Omental fat pad (tissue), 4 donors: ENCODE measurements around the gene DHX30. TPM values are rescaled to one million over a fixed set of nuclear protein-coding genes. Genes with fewer than 3 reads are reported as not detected.

Source experiments
- ATAC-seq: fragments of 150-250 bp; one replicate; pipeline ENCODE4 v1.9.1; 2016; ENCODE audit warnings: mild to moderate bottlenecking, moderate library complexity; ENCODE audit not compliant: low FRiP score
- DNase-seq: peaks from one replicate; pipeline ENCODE4 v3.0.0-alpha.2; 2019; ENCODE audit warnings: low spot score
- CTCF ChIP-seq, 3 donors: fragments of 450-650 bp; IDR thresholded peaks; one replicate each; pipeline ENCODE4 v1.5.1; 2016 to 2017; ENCODE audit warnings: antibody characterized with exemption in 3 of 3, mild to moderate bottlenecking in 3 of 3, moderate library complexity in 2 of 3
- total RNA-seq, 4 donors: library from RNA; depleted of rRNA; stranded (reverse); fragments of >200 nt; gene quantifications; one replicate each; pipeline ENCODE4 v1.1.0, GENCODE V29; 2016

DHX30 gene
- total RNA-seq, 4 donors from 2014 or later: 43.4 to 91.7 (median 51.5) TPM

- ATAC-seq: no peak
- TF ChIP-seq CTCF (IDR thresholded peaks at IDR 0.05): no peak
- DNase-seq: no peak
Measured at GRCh38 chr3:47772788-47773187, 30.1 kb upstream of the DHX30 start.

- DNase-seq: no peak
- no peak for ATAC-seq
- no peak for TF ChIP-seq CTCF (IDR thresholded peaks at IDR 0.05)
Measured at GRCh38 chr3:47778746-47779145, 24.2 kb upstream of the DHX30 start.

- ATAC-seq: no peak
- TF ChIP-seq CTCF (IDR thresholded peaks at IDR 0.05): no peak
- peak; percentile 46 for DNase-seq
Measured at GRCh38 chr3:47780741-47781684, 21.9 kb upstream of the DHX30 start.

- DNase-seq (peak; percentile 83), ATAC-seq (peak; percentile 97)
- no peak for TF ChIP-seq CTCF (IDR thresholded peaks at IDR 0.05)
Measured at GRCh38 chr3:47781685-47782445, 21.1 kb upstream of the DHX30 start, which contains the start of gene SMARCC1. SMARCC1 (minus strand) TSS chr3:47781893; CDS start chr3:47781797, 96 bp downstream.

GRCh38 chr3:47782446-47783308 is 20.3 kb upstream of the DHX30 start:
- ATAC-seq (no peak), DNase-seq (no peak)
- no peak for TF ChIP-seq CTCF (IDR thresholded peaks at IDR 0.05)

- DNase-seq: no peak
- ATAC-seq: no peak
- no peak for TF ChIP-seq CTCF (IDR thresholded peaks at IDR 0.05)
Measured at GRCh38 chr3:47783673-47784072, 19.3 kb upstream of the DHX30 start.
